Adrenal gland (tissue), 12 donors: ENCODE measurements around the gene IL17RD. TPM values are rescaled to one million over a fixed set of nuclear protein-coding genes. Genes with fewer than 3 reads are reported as not detected.
"Not testable (repeated sequence)": the region's sequence is repeated elsewhere in the genome, so short reads cannot be mapped to it uniquely, and the experiment has no call there.

Source experiments
- DNase-seq, 7 donors: peaks; one replicate each; pipeline ENCODE4 v3.0.0-alpha.2; 2019 to 2020
- H3K27ac ChIP-seq, 5 donors: fragments of 200-600 bp; sonication (generic) in 4 of 5; 1 replicate in 3 of 5; 2 replicates in 2 of 5; pipeline versions ENCODE4 v1.5.1 to v1.8.0; 2016 to 2020; ENCODE audit warnings: mild to moderate bottlenecking in 1 of 5
- H3K27me3 ChIP-seq: fragments of 200-600 bp; 2 replicates; pipeline ENCODE4 v1.8.0; 2021
- H3K36me3 ChIP-seq, 2 donors: fragments of 200-600 bp; replicated peaks in 1 of 2; 1 replicate in 1 of 2; 2 replicates in 1 of 2; pipeline versions ENCODE4 v1.5.1 to v1.8.0; 2018 to 2022
- H3K4me1 ChIP-seq, 2 donors: fragments of 200-600 bp; replicated peaks in 1 of 2; 1 replicate in 1 of 2; 2 replicates in 1 of 2; pipeline versions ENCODE4 v1.5.1 to v1.8.0; 2018 to 2021
- H3K4me3 ChIP-seq, 4 donors: fragments of 200-600 bp; sonication (generic) in 3 of 4; one replicate each; pipeline ENCODE4 v1.5.1; 2016 to 2018
- H3K9me3 ChIP-seq, 3 donors: fragments of 200-600 bp; sonication (generic) in 1 of 3; replicated peaks in 1 of 3; 1 replicate in 2 of 3; 2 replicates in 1 of 3; pipeline versions ENCODE4 v1.5.1 to v1.8.0; 2016 to 2021
- CTCF ChIP-seq, 6 experiments: fragments of 450-650 bp in 4 of 6; fragments of 200-600 bp in 2 of 6; sonication (generic) in 1 of 6; IDR thresholded peaks; 1 replicate in 5 of 6; 2 replicates in 1 of 6; pipeline versions ENCODE4 v1.5.1 to v1.8.0; 2016 to 2021; ENCODE audit warnings: antibody characterized with exemption in 6 of 6, mild to moderate bottlenecking in 2 of 6, moderate library complexity in 1 of 6
- POLR2A ChIP-seq, 2 donors: fragments of 450-650 bp; IDR thresholded peaks; one replicate each; pipeline ENCODE4 v1.6.1; 2017; ENCODE audit warnings: antibody characterized with exemption in 2 of 2, mild to moderate bottlenecking in 2 of 2, moderate library complexity in 1 of 2
- WGBS, 4 donors: extraction: QIAGEN DNeasy Blood & Tissue Kit in 2 of 4; methylation state at CpG; one replicate each; pipeline versions ENCODE4 v1.1.5 to v1.1.7; 2013 to 2017; 5-methylcytosine and 5-hydroxymethylcytosine counted together
- intact Hi-C, 2 donors: fragments of 100-400 bp; cut with DNase I; formaldehyde crosslinking; loops; one replicate each; pipeline versions ENCODE4 v1.14.1 to v1.15.0; 2022 to 2023
- polyA plus RNA-seq, 3 donors: library from polyadenylated mRNA; stranded (reverse); fragments of 200-250 nt in 2 of 3; fragments of 350-450 nt in 1 of 3; fragmentation: Illumina TruSeq in 1 of 3; extraction: RNeasy Lipid Tissue Mini Kit (QIAGEN cat#74804) in 1 of 3; gene quantifications; one replicate each; pipeline ENCODE4 v1.2.3, GENCODE V29; 2013 to 2014
- total RNA-seq, 9 donors: library from RNA; depleted of rRNA in 4 of 9; stranded (reverse); fragments of >200 nt in 4 of 9; fragments of 120-200 nt in 1 of 9; fragmentation: NEBNext Ultra II Directional in 1 of 9; extraction: Animal tissue kit (Norgen Biotek cat#: 25700) in 1 of 9; gene quantifications; one replicate each; pipeline versions ENCODE4 v1.1.0 to v1.2.4, GENCODE V29; 2013 to 2023
- donor health status: healthy with polysubstance abuse.
- donor health status: Bipolar disorder and iron deficiency.
- donor health status: DM: yes; HTN: yes; CAD: no.
- donor health status: DM: no; HTN: no; CAD: no.
- donor health status: DM: no; HTN: no; CAD: no.
- donor health status: DM: yes; HTN: yes; CAD: no.

Gene IL17RD
- total and polyA plus RNA-seq, 12 donors: 0.44 to 7.1 (median 1.5) TPM

- Histone ChIP-seq H3K4me3 (no peak overlapping the region), H3K4me1 (peaks cover 0 to 6% of the 10 kb centered on the region in 2 donors), H3K36me3 (no peaks in the 10 kb centered on the region), H3K9me3 (no peaks in the 10 kb centered on the region), H3K27me3 (no peaks in the 10 kb centered on the region), H3K27ac (no peak overlapping the region)
- no peak for DNase-seq
- intact Hi-C loops: no loop called here
- 68 to 89% (median 85%) methylated on average over 5 of the region's 5 CpGs for WGBS, 4 donors
- no peak for TF ChIP-seq CTCF (IDR thresholded peaks at IDR 0.05)
- TF ChIP-seq POLR2A (IDR thresholded peaks at IDR 0.05): no peak
These were observed 76.7 kb downstream of the IL17RD start for GRCh38 chr3:57088503-57088902.

GRCh38 chr3:57087361-57088092, 77.6 kb downstream of the IL17RD start:
- Histone ChIP-seq H3K36me3 (no peaks in the 10 kb centered on the region), H3K4me3 (no peak overlapping the region), H3K4me1 (peaks cover 0 to 6% of the 10 kb centered on the region in 2 donors), H3K27ac (no peak overlapping the region), H3K27me3 (no peaks in the 10 kb centered on the region), H3K9me3 (no peaks in the 10 kb centered on the region)
- intact Hi-C loops: no loop called here
- TF ChIP-seq CTCF (IDR thresholded peaks at IDR 0.05) (no peak), POLR2A (IDR thresholded peaks at IDR 0.05) (no peak)
- no peak for DNase-seq
- 100% methylated on average over 1 of the region's 1 CpG for WGBS, 4 donors

DNA sequence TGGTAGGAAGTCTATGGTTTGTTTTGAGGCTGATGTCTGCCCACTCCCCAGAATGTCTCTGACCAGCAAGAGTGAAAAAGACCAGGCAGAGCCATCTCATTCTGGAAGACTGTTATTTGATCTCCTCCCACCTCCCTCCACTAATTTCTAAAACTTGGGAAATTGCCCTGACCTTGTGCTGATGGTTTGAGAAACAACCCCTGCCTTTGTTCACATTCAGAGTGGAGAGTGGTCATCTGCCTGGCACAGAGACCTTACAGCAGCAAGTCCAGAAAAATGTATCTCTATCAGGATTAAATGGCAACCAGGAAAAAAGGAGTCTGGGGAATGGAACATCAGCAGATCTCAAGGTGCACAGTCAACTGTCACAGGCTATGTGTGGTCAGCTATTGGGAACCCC, 79.0 kb downstream of the IL17RD start:
- intact Hi-C loops: no loop called here
- no peaks in the 10 kb centered on the region for H3K27me3 ChIP-seq
- H3K4me1 ChIP-seq: peaks cover 0 to 6% of the 10 kb centered on the region in 2 donors
- H3K9me3 ChIP-seq: no peaks in the 10 kb centered on the region
- no peak overlapping the region for H3K27ac ChIP-seq
- peak in 3 of 7 donors; percentile 29 to 54 (median 42) for DNase-seq
- no peak overlapping the region for H3K4me3 ChIP-seq
- no peaks in the 10 kb centered on the region for H3K36me3 ChIP-seq
- no peak for TF ChIP-seq POLR2A (IDR thresholded peaks at IDR 0.05)
- TF ChIP-seq CTCF (IDR thresholded peaks at IDR 0.05): no peak

DNA sequence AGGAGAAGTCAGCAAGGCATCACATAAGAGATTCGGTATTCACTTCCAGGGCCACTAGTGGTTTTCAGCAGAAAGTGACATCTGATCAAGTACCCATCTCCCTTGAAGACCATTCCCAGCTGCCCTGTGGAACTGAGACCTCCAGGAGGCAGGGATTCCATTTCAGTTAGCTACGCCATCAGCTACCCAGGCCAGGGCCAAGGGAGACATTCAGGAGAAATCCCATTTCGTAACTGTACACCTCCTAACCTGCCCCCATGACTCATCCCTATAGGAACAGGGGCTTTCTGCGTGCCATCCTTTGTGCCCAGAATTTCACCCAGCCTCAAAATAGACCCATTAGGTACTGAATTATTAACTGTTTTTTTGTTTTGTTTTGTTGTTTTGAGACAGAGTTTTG, 79.9 kb downstream of the IL17RD start:
- no peak overlapping the region for H3K4me3 ChIP-seq
- no peak overlapping the region for H3K27ac ChIP-seq
- no peaks in the 10 kb centered on the region for H3K9me3 ChIP-seq
- intact Hi-C loops: no loop called here
- TF ChIP-seq POLR2A (IDR thresholded peaks at IDR 0.05): no peak
- no peak for TF ChIP-seq CTCF (IDR thresholded peaks at IDR 0.05)
- H3K36me3 ChIP-seq: no peaks in the 10 kb centered on the region
- H3K27me3 ChIP-seq: no peaks in the 10 kb centered on the region
- peaks cover 0 to 6% of the 10 kb centered on the region in 2 donors for H3K4me1 ChIP-seq
- no peak for DNase-seq
- 90 to 97% (median 93%) methylated on average over 4 of the region's 4 CpGs for WGBS, 4 donors

DNA sequence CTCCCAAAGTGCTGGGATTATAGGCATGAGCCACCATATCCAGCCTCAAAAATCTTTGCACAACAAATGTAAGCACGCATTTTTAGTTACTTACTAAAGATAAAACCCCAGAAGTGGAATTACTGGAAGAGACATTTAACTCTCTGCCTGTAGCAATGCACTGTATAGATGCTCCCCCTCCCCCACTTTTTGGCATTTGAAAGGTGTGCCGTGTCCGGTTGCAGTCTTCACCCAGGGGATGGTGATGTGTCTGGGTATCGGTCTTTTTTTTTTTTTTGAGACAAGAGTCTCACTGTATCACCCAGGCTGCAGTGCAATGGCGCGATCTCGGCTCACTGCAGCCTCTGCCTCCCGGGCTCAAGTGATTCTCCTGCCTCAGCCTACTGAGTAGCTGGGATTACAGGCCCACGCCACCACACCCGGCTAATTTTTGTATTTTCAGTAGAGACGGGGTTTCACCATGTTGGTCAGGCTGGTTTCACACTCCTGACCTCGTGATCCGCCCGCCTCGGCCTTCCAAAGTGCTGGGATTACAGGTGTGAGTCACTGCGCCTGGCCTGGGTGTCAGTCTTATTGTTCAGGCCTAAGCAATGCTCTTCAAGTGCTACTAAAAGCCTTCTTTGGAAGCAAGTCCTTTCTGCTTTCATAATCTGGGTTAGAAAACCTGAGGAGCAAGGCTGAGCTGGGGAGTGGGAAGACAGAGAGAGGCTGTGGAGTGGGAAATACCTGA, 81.7 kb downstream of the IL17RD start:
- H3K4me1 ChIP-seq, H3K27ac ChIP-seq, H3K27me3 ChIP-seq, H3K36me3 ChIP-seq, intact Hi-C loops, H3K4me3 ChIP-seq, H3K9me3 ChIP-seq, DNase-seq: not testable (repeated sequence)
- 93 to 99% (median 95%) methylated on average over 14 to 16 of the region's 16 CpGs for WGBS, 4 donors
